WI38 (cell line): ENCODE results near the gene IKZF1.

Experiments used
- H3K4me3 ChIP-seq: 2 replicates; pipeline ENCODE4 v1.5.1; 2011; ENCODE audit warnings: low read depth, mild to moderate bottlenecking, control low read depth, low read length
- CTCF ChIP-seq: IDR thresholded peaks from 2 replicates; pipeline ENCODE4 v1.5.1; 2012; ENCODE audit warnings: low read depth, mild to moderate bottlenecking, control low read depth, low read length

The IKZF1 gene

GRCh38 chr7:50346545-50347497 lies 42.3 kb downstream of the IKZF1 start:
- no peak for TF ChIP-seq CTCF
- no peak overlapping the region for H3K4me3 ChIP-seq

GRCh38 chr7:50347693-50348092 lies 43.2 kb downstream of the IKZF1 start:
- TF ChIP-seq CTCF = no peak

DNA sequence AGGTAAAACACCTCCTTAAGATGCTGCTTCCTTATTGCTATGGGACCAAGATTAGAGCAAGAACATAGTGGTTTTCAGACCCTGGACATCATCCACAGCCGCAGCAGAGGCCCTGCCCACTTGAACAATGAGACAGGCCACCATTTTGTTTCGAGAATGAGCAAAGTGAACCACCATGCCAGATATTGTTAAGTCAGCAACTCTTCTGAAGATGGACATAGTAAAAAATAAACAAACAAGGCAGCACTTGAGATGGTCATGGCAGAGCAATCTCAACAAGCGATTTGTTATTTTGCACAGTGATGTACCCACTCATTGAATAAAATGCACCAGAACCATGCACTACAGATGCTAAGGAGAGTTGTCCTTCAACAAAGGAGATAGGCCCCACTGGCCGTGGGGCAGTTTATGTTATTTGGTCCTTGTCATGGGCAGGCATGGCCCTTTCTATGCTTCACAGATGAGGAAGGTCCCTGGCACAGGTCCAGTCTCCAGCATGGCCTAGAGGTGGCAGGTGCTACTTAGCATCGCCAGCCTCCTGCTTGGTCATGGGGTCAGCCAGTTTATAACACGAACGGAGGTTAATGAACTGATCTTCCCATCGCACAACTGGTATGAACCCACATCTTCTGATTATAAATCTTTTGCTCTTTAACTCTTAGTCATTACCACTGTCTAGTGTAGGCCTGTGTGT lies 44.1 kb downstream of the IKZF1 start:
- no peak for TF ChIP-seq CTCF
- H3K4me3 ChIP-seq = no peak overlapping the region

More at GRCh38 chr7:50347693-50348092, 43.2 kb downstream of the IKZF1 start:
- H3K4me3 ChIP-seq = no peak overlapping the region

DNA sequence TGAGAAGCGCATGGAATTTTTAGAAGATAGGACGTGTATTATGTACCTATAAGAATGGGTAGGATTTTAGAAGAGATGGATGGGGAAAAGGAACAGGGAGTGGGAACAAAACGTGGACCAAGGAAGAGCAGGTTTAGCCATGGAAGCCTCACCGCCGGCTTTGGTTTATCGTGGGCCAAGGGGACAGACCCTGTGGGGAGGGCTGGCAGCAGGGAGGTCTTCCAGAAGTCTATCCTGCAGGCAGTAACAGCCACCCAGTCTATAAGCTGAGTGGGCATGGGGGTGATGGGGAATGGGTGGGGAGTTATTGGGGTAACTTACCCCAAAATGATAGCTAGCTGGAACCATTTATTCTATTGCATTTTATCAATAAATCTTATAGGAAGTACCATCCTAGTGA lies 44.9 kb downstream of the IKZF1 start:
- H3K4me3 ChIP-seq = no peak overlapping the region
- TF ChIP-seq CTCF = no peak

DNA sequence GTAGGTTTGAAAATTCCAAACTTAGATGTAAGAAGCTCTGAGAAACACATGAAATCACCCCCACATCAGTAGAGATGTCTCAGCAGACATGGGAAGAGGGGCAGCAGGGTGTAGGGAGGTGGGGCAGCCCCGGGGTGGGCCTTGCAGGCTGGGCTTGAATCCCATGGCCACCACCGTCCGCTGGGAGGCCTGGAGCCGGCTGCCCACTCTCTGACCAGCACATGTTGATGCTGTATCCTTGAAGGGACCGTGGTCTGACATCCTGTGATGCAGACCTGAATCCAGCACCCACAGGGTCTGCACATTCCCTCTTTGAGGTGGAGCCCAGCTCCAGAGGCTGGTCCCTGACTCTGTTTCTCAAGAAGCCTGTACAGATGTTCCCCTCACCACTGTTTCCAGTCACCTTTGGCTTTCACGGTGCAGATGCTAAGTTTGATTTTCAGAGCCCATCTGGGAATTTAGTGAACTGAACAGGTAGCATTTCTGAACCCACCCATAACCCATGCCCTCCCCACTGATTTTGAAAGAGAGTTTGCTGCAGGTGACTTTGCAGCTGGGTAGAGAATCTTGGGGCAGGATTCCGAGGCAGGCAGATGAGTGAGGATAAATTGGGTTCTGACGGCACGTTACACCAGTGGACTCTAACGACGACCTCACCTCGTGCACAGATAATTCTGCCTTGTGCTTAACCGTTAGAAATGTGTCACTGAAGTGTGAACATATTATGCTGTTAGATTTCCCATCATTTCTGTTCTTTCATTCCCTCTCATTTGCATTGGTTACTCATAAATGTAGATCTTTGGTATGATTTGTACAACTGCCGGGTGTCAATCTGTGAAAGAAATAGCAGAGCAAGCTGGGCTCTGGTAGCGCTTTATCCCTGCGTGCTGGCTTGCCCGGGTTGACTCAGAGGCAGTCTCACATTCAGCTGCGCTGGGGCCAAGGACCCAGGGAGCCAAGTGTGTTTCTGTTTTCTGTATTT lies 45.7 kb downstream of the IKZF1 start:
- no peak for TF ChIP-seq CTCF
- H3K4me3 ChIP-seq = no peak overlapping the region

GRCh38 chr7:50351267-50351666 lies 46.8 kb downstream of the IKZF1 start:
- H3K4me3 ChIP-seq = no peak overlapping the region
- no peak for TF ChIP-seq CTCF
